HG02973 (cell line): Measurements from ENCODE around the gene PRMT1.
"Not testable (repeated sequence)": the region's sequence is repeated elsewhere in the genome, so short reads cannot be mapped to it uniquely, and the experiment has no call there.

Source experiments
- ATAC-seq: cut with Tn5 transposase; IDR thresholded peaks from one replicate; pipeline ENCODE4 v1.9.1; 2021; ENCODE audit warnings: moderate library complexity; ENCODE audit not compliant: unreplicated experiment

Gene PRMT1

GRCh38 chr19:49718511-49718910 is 41.4 kb downstream of the PRMT1 start:
- ATAC-seq = no peak

GRCh38 chr19:49718991-49719390 is 41.9 kb downstream of the PRMT1 start:
- no peak for ATAC-seq

- ATAC-seq = not testable (repeated sequence)
Observed at GRCh38 chr19:49719420-49719819, 42.3 kb downstream of the PRMT1 start.

GRCh38 chr19:49727217-49728030 is 50.4 kb downstream of the PRMT1 start:
- no peak for ATAC-seq

GRCh38 chr19:49730166-49730565 is 53.1 kb downstream of the PRMT1 start:
- ATAC-seq = no peak
